BJ (cell line): Measurements from ENCODE around the gene MUC6. TPM values are rescaled to one million over a fixed set of nuclear protein-coding genes. Genes with fewer than 3 reads are reported as not detected.

Source experiments
- CTCF ChIA-PET: fragments of 350-600 bp; formaldehyde crosslinking; extraction: SDS; loops from one replicate; lab custom pipeline; 2021; ENCODE audit warnings: antibody characterized with exemption, inconsistent platforms; lab: Yijun Ruan, JAX
- POLR2A ChIA-PET: fragments of 300-600 bp; sonication (Branson Sonifier 250); formaldehyde crosslinking; extraction: SDS; loops from one replicate; lab custom pipeline; 2021; ENCODE audit warnings: antibody characterized with exemption; lab: Charles Lee
- DNase-seq: peaks from one replicate; pipeline ENCODE4 v3.0.0-alpha.2; 2011; ENCODE audit warnings: low read depth
- H3K27me3 ChIP-seq: 2 replicates; pipeline ENCODE4 v1.6.0; 2011; ENCODE audit warnings: low read length; ENCODE audit not compliant: control insufficient read depth, insufficient read depth
- H3K36me3 ChIP-seq: 2 replicates; pipeline ENCODE4 v1.5.1; 2011; ENCODE audit warnings: low read length; ENCODE audit not compliant: control insufficient read depth, insufficient read depth
- H3K4me3 ChIP-seq: 2 replicates; pipeline ENCODE4 v1.5.1; 2011; ENCODE audit warnings: low read depth, mild to moderate bottlenecking, control low read depth, low read length
- CTCF ChIP-seq: IDR thresholded peaks from 2 replicates; pipeline ENCODE4 v1.5.1; 2011; ENCODE audit warnings: low read depth, mild to moderate bottlenecking, control low read depth, inconsistent platforms, low read length, moderate library complexity; ENCODE audit not compliant: insufficient read depth
- polyA plus RNA-seq: library from polyadenylated mRNA; depleted of rRNA; stranded (reverse); fragments of >200 nt; gene quantifications from 2 replicates; pipeline ENCODE4 v1.2.3, GENCODE V29; 2011

Gene MUC6
- polyA plus RNA-seq, 1 experiment, result not detected

DNA sequence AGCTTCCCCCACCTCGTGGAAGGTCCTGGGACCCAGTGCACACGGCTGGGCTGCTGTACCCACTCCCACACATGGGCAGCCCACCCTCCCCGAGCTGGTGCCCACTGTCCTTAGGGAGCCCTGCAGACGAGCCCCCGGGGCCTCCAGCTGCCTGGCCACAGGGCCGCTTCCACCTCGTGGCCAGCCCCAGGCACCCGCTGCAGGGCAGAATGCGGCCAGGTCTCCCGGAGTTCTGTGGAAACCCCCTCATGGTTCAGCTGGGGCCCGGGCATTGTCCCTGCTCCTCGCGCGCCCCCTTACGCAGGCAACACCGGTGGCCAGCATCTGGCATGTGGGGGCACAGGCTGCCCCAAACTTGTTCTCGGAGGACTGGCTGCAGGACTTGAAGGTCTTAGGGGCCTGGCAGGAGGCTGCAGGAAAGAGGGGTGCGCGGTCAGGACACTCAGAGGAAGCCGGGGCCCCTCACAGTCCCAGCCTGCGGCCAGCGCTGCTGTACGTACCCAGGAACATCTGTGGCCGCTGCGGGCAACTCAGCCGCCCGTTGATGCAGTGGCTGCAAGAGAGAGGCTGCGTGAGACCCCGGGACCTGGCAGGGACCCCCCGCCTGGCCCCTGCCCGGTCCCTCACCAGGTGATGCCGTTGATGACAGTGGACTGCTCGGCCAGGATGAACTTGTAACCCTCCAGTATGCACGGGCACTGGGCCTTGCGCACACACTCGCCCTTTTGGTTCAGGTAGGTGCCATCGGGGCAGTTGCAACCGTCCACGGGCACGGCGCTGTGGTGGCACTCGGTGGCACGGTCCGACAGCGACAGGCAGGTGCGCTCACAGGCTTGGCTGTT, 9.7 kb downstream of the MUC6 start:
- ChIA-PET POLR2A (no interaction called here), CTCF (no interaction called here)
- no peaks in the 10 kb centered on the region for H3K27me3 ChIP-seq
- no peaks in the 10 kb centered on the region for H3K36me3 ChIP-seq
- TF ChIP-seq CTCF, result no peak
- DNase-seq, result no peak
- H3K4me3 ChIP-seq, result no peak overlapping the region

- Histone ChIP-seq H3K36me3 (no peaks in the 10 kb centered on the region), H3K4me3 (no peak overlapping the region), H3K27me3 (no peaks in the 10 kb centered on the region)
- ChIA-PET POLR2A (no interaction called here), CTCF (no interaction called here)
- no peak for DNase-seq
- TF ChIP-seq CTCF, result no peak
Observed at GRCh38 chr11:1026163-1026450, 10.4 kb downstream of the MUC6 start.

DNA sequence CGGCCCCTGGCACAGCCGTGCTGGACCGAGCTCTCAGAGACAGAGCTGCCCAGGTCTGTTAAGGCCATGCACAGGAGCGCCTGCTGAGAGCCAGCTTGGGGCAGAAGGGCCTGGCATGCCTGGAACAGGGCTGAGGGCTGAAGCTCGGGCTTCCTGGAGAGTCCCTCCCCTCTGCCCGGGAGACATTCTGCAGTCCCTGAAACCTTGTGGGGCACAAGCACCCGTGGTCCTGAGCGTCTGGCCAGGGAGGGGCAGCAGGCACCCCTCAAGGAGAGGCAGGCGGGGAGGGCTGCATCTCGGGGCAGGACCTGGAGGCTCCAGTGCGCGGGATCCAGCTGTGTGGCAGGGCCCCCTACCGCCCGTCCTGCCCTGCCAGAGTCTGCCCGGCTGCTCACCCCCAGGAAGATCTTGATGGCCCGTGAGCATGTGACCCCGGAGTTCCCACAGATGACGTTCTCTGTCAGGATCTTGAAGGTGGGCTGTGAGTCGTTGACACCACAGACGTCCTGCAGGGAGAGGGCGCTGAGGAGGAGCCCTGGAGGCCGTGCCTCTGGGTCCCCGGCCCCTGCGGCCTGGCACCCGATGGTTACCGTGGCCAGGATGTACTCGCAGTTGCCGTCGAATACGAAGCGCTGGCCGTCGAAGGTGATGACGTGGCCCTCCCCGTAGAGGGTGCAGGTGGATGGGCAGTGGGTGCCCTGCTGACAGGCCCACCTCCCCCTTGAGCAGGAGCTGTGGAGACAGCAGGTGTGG, 10.9 kb downstream of the MUC6 start:
- H3K4me3 ChIP-seq, result no peak overlapping the region
- DNase-seq, result no peak
- ChIA-PET POLR2A (no interaction called here), CTCF (no interaction called here)
- H3K36me3 ChIP-seq, result no peaks in the 10 kb centered on the region
- no peaks in the 10 kb centered on the region for H3K27me3 ChIP-seq
- TF ChIP-seq CTCF, result no peak

GRCh38 chr11:1024597-1025409, 11.7 kb downstream of the MUC6 start:
- no peaks in the 10 kb centered on the region for H3K27me3 ChIP-seq
- no peak for DNase-seq
- H3K36me3 ChIP-seq, result no peaks in the 10 kb centered on the region
- TF ChIP-seq CTCF, result no peak
- H3K4me3 ChIP-seq, result no peak overlapping the region
- CTCF ChIA-PET, result no interaction called here
- POLR2A ChIA-PET, result no interaction called here
